Renal cortical epithelial cell (primary cell): ENCODE measurements around the gene ADRB1. TPM values are rescaled to one million over a fixed set of nuclear protein-coding genes. Genes with fewer than 3 reads are reported as not detected.

ENCODE experiments used
- DNase-seq: peaks from one replicate; pipeline ENCODE4 v3.0.0-alpha.2; 2011; ENCODE audit warnings: low read depth
- total RNA-seq: library from RNA; depleted of rRNA; stranded (reverse); fragments of >200 nt; gene quantifications from 2 replicates; pipeline ENCODE4 v1.2.3, GENCODE V29; 2014

Gene ADRB1
- total RNA-seq, 1 donor from 2014 or later = under 0.01 TPM

DNA sequence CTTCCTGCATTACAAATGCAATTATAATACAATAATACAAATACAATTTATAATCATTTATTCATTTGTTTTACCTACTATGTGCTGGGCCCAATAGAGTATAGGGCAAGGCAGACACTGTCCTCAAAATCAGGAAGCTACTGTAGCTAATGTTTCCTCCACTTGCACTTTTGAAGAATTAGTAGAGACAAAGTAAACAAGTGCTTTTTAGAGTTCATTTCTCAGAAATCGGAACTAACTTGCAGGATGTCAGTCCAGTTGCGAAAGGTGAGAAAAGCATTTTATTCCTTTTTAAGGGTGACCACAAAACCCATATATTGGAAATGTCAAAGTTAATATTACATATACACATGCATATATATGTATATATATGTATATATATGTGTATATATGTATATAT, 14.2 kb downstream of the ADRB1 start:
- no peak for DNase-seq

DNA sequence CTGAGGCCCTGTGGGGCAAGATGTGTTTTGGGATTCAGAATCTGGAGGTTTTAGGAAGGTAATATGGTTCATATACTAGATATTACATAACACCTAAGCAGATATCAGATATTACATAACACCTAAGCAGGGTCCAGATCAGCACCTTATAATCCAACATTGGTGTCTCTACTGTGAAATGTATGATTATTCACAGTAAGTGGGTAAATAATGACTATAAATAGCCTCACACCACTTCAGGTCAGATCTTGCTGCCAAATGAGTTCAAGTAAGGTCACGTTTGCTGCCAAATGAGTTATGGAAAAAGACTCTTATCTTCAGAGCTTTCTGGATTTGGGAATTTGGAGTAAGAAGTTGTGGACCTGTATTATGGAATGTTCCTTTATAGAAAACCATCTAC, 14.6 kb downstream of the ADRB1 start:
- DNase-seq = no peak

DNA sequence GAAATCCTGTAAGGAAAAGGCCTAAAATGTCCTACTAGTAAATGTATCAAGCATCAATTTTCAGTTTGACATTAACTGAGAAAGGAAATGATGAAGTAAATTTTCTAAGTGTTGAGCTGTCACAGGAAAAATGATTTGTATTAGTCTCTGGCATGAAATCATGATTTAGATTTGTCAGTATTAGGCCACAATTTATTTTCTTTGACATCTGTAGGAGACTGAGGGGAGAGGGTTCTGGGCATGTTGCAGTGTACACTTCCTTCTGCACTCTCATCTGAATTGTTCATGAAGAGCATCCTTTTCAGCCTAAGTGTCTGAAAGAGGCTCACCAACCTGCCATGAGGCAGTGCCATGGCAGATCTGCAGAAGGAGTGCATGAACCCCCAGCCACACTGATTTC, 15.9 kb downstream of the ADRB1 start:
- no peak for DNase-seq

DNA sequence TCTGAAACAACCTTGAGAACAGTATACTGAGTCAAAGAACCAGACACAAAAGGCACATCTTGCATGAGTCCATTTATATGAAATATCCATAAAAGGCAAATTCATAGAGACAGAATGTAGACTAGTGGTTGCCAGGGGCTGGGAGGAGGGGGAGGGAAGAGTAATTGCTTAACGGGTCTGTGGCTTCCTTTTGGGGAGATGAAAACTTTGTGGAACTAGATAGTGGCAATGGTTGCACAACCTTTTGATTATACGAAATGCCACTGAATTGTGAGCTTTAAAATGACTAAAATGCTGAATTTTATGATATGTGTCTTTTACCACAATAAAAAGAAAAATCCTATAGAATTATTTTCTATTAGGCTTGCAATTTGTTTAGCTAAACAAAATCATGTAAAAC, 16.8 kb downstream of the ADRB1 start:
- DNase-seq = no peak

DNA sequence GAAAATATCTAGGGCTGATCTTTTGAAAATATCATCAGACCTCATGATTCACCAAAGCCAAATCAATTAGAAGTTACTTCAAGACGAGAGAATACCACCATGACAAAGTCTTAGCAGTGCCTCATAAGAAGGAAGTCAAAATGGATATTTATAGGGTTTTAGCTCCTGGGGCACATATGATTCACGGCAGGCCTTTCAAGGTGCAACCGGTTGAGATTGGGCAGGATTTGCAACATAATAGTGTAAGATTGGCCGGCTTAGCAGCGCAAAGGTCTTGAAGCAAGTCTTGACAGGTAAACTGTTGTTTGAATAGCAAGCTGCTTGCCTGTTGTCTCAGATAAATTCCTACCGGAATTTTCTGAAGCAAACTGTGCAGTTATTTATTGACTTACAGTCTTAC, 17.5 kb downstream of the ADRB1 start:
- DNase-seq = no peak

DNA sequence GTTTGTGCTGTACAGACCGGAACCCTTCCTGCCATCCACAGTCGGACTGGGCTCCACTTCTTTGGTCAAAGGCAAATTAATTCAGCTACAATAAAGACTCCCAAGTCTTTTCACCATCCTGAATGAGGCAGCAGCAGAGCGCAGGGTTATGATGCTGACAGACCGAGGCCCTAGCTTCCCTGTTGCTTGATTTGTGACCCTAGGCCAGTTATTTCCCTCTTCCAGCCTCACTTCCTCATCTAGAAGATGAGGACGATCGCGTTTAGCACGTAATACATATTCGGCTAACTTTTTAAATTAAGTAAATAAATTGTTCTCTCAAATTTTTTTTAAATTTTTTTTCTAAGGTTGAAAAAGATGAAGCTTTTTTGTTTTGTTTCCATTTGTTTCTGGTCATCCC, 18.1 kb downstream of the ADRB1 start:
- no peak for DNase-seq

- peak; percentile 51 for DNase-seq
Measured at GRCh38 chr10:114064151-114065048, 20.7 kb downstream of the ADRB1 start.

DNA sequence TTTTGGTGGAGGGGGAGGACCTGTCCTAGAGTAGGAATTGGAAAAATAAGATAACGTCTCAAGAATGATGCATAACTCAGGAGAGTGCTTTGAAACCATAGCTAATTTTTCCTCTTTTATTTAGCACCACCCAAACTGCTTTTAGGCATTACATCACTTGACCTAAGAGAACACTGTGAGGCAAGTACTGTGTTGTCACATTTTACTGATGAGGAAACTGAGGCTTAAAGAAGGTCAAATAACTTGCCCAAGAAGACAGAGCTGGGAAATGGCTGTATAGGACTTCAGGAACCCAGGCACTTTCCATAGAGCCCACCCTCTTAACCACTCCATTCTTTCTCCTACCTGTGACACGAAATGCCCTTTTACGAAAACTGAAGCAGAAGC, 21.4 kb downstream of the ADRB1 start:
- no peak for DNase-seq

DNA sequence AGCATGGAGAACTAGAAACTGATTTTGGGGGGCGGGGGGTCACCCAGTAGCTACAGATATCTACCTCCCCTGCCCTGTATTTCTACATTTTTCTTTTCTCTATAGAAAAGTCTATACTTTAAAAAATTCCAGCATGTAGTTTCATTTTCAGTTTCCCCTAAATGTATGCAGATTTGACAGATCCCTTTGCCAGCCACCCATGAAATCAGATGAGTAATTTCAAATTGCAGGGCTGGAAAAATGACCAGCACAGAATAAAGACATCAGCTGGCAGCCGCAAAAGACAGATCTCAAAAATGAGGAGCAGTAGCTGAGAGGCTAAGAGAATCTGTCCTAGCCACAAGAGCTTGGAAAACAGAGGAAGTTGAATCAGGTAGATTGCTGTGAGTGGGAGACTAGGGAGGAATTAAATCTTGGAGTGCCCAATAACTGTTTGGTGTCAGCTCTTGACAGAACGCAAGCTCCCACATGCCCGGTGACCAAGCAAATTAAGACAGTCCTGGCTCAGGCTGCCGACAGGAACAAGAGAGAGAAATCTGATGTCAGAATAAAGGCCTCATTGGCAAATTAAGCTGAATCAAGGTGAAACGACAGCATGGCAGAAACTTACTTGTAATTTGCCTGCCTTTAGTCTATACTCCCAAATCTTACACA, 24.5 kb downstream of the ADRB1 start:
- peak; percentile 13 for DNase-seq

GRCh38 chr10:114070710-114071109, 27.0 kb downstream of the ADRB1 start:
- DNase-seq = no peak

GRCh38 chr10:114071178-114071577, 27.5 kb downstream of the ADRB1 start:
- DNase-seq = no peak

DNA sequence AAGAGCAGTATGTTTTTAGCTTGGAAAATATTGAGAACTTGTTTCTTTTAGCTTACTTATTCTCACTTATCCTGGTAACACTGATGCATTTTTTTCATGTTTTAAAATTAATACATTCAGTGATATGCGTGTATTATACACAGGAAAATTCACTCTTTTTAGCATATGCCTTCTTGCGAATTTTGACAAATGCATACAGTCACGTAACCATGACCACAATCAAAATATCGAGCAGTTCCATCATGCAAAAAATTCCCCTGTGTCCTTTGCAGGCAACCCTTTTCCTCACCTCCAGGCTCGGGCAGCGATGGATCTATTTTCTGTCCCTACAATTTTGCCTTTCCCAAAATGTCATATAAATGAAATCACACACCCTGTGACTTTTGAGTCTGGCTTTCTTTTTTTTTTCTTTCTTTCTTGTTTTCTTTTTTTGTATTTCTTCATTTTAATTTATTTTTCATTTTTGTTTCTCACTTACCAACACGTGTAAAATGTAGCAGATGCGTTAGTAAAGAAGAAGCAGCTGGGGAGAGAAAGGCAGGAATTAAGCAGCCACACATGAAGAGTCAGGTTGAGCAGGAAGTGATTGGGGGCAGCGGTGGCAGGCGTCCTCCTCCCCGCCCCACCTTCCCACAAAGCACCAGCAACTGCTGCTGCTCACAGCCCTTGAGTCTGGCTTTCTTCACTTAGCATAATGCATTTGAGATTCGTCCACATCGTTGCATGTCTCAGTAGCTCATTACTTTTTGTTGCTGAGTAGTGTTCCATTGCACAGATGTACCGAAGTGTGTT, 29.9 kb downstream of the ADRB1 start:
- DNase-seq = no peak

DNA sequence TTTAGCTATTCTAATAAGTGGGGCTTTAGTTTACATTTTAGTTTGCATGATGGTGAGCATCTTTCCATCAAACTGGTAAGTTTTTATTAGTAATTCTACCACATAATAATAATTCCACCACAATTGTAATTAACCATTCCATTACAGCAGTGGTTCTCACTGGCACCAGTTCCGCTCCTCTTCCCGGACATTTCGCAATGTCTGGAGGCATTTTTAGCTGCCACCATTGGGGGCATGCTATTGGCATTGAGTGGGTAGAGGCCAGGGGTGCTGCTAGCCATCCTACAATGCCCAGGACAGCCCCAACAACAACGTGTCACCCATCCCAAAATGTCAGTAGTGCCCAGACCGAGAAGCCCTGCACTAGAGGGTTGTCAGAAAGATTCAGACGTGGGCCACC, 31.4 kb downstream of the ADRB1 start:
- DNase-seq = no peak

DNA sequence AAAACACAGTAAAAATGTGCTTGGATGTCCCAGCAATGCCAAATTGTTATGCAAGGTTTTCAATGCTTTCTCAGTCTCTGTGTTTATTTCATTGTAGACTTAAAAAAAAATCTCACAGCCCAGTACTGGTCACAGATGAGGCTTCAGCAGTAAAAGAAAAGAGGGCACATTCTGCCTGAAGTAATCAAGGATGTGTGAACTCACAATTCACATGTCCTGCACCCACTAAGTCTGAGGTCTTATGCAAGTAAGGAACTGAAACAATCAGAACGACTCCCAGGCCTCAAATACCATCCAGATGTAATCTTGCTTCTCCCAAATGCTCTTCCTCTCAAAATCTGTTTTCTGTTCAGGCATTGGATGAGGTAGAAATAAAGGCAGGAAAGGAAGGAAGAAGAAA, 33.7 kb downstream of the ADRB1 start:
- DNase-seq = no peak

GRCh38 chr10:114077815-114078219, 34.2 kb downstream of the ADRB1 start:
- no peak for DNase-seq

DNA sequence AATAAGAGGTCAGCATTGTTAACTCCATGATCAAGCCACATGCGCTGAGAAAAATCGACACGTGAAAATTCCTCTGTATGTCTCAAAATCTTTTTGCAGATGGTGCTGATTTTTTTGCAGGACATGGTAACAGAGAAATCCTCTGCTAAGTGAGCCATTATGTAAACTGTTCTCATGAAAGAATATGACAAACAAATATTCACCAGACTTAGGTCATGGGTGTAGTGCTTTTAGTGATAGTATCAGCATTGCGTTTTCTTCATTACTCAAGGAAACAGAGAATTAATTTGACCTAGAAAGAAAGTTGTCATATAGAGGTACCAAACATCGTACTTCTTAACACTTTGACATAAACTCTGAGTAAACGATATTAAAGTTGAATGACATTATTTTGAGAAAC, 34.7 kb downstream of the ADRB1 start:
- no peak for DNase-seq

GRCh38 chr10:114079421-114079820, 35.8 kb downstream of the ADRB1 start:
- no peak for DNase-seq

DNA sequence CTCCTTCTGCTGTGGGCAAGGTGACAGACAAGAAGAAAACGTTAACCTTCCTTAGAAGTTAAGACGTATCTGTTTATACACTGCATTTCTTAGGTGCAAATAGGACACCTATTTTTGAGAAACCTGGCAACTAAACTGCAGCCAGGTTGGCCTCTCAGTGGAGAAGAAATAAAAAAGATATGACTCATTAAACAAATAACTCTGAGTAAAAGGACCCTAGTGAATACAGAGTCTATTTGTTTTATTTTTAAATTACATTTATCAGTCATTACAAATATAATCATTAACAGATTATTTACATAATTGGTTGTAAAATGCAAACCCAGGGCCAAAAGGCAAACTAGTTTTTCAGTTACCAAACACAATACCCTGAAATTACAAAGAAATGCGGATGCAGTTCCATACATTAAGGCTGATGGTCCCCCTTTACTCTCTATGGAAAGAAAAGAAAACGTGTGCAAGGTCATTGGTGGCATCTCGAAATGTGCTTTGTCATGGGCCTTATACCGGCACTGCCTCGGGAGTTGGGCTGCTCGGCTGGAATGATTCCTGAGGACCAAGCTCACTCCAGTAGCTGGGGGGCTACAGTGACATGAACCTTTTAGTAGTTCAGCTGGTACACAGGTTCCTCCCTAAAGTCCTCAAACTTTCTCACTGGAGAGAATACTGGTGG, 38.4 kb downstream of the ADRB1 start:
- peak; percentile 81 for DNase-seq

DNA sequence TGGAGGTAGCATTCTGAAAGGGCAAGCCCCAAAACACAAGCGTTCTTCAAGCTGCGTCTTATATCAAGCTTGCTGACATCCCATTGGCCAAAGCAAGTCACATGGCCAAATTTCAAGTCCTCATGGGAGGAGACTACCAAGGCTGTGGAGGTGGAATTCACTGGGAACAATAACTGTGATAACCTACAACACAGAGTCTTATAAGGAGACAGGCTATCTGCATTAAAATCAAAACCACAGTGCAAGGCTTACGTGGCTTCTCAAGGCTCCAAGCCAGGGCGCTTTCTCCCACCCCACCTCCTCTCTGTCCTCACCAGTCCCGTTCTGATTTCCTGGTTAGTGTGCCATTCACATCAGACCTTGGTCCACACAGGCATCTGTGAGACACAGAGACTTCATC, 39.4 kb downstream of the ADRB1 start:
- no peak for DNase-seq

- DNase-seq = no peak
Measured at GRCh38 chr10:114084215-114084614, 40.5 kb downstream of the ADRB1 start.

- DNase-seq = no peak
Measured at GRCh38 chr10:114087255-114087654, 43.6 kb downstream of the ADRB1 start.

DNA sequence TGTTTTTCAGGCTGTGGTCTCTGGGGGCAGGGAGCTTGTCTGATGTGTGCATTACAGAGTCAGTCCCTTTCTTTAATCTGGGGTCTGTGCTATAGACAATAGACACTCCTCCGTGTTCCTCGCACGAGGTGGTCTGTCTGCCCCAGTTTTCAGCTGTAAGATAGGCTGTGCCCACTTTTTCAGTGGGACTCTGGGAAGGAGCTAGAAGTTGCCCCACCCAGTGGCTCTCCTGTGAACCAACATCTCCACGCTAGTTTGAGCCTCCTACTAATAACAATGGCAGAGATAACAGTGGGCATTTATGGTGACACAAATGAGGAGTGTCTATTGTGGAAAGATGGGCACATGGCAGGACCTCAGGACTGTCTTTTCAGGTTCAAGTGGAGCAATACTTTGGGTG, 44.0 kb downstream of the ADRB1 start:
- no peak for DNase-seq
